Activated CD4-positive, alpha-beta T cell treated with anti-CD3 and anti-CD28 coated beads, Interleukin-2, amount 10 ng/mL, durations not matched to agents 24 days and 14 days (primary cell): ENCODE measurements around the gene PANK3. TPM values are rescaled to one million over a fixed set of nuclear protein-coding genes. Genes with fewer than 3 reads are reported as not detected.

Source experiments
- DNase-seq: peaks from one replicate; pipeline ENCODE4 v3.0.0; 2022
- H3K27ac Mint-ChIP-seq: one replicate; pipeline ENCODE4 v1.8.0; 2022; ENCODE audit warnings: mild to moderate bottlenecking, mixed read lengths
- H3K27me3 Mint-ChIP-seq: one replicate; pipeline ENCODE4 v1.8.0; 2022; ENCODE audit warnings: mixed read lengths
- H3K36me3 Mint-ChIP-seq: one replicate; pipeline ENCODE4 v1.8.0; 2022; ENCODE audit warnings: low read depth, mild to moderate bottlenecking, mixed read lengths
- H3K4me1 Mint-ChIP-seq: one replicate; pipeline ENCODE4 v1.8.0; 2021; ENCODE audit warnings: mixed read lengths
- H3K4me3 Mint-ChIP-seq: one replicate; pipeline ENCODE4 v1.8.0; 2022; ENCODE audit warnings: mild to moderate bottlenecking, moderate library complexity, mixed read lengths
- H3K9me3 Mint-ChIP-seq: one replicate; pipeline ENCODE4 v1.8.0; 2021; ENCODE audit warnings: mixed read lengths
- intact Hi-C: fragments of 100-400 bp; cut with micrococcal nuclease; formaldehyde crosslinking; loops from one replicate; pipeline ENCODE4 v1.15.1; 2023
- total RNA-seq: library from RNA; stranded (reverse); gene quantifications from 2 replicates; pipeline ENCODE4 v1.2.3, GENCODE V29; 2022

The PANK3 gene
- total RNA-seq, 1 donor from 2014 or later: 81.2 TPM

DNA sequence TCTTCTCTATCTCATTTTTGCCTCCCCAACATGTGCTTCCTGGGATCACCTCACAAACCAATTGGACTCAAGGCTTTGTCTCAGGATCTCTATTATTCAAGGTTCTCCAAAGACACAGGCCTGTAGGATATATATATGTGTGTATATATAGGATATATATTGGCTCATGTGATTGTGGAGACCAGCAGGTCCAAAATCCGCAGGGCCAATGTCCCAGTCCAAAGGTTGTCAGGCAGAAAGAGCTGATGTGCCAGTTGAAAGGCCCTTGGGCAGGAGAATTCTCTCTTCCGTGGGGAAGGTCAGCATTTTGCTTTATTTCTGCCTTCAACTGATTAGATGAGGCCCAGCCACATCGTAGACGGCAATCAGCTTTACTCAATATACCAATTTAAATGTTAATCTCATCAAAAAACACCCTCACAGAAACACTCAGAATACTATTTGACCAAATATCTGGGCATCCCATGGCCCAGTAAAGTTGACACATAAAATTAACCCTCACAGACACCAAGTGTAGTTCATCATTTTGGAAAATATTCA is 51.3 kb downstream of the PANK3 start:
- H3K4me3 Mint-ChIP-seq: no peak overlapping the region
- peaks cover 9% of the 10 kb centered on the region for H3K9me3 Mint-ChIP-seq
- H3K27me3 Mint-ChIP-seq: peaks cover 24% of the 10 kb centered on the region
- no peak overlapping the region for H3K27ac Mint-ChIP-seq
- no peak for DNase-seq
- intact Hi-C loops: no loop called here
- H3K36me3 Mint-ChIP-seq: peaks cover 9% of the 10 kb centered on the region
- H3K4me1 Mint-ChIP-seq: peaks cover 6% of the 10 kb centered on the region

DNA sequence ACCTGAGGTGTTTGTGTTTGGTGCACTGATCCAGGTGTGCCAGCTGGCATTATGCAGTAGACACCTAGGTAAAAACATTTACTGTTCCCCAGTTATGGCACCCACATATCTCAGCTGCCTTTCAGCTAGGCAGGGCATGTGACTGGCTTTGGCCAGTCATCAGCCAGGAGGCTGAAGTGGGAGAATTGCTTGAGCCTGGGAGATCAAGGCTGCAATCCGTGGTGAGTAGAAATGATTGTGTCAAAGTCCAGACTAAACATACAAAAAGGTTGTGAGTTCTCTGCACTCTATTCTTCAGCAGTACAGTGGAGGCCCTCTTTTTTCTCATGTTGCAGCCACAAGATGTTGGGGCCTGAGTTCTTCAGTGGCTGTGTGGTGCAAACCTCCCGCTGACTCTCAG is 53.3 kb downstream of the PANK3 start:
- H3K4me3 Mint-ChIP-seq: no peak overlapping the region
- DNase-seq: no peak
- H3K9me3 Mint-ChIP-seq: peaks cover 9% of the 10 kb centered on the region
- H3K36me3 Mint-ChIP-seq: peaks cover 12% of the 10 kb centered on the region
- no peak overlapping the region for H3K27ac Mint-ChIP-seq
- peaks cover 24% of the 10 kb centered on the region for H3K27me3 Mint-ChIP-seq
- peaks cover 6% of the 10 kb centered on the region for H3K4me1 Mint-ChIP-seq
- intact Hi-C loops: no loop called here

DNA sequence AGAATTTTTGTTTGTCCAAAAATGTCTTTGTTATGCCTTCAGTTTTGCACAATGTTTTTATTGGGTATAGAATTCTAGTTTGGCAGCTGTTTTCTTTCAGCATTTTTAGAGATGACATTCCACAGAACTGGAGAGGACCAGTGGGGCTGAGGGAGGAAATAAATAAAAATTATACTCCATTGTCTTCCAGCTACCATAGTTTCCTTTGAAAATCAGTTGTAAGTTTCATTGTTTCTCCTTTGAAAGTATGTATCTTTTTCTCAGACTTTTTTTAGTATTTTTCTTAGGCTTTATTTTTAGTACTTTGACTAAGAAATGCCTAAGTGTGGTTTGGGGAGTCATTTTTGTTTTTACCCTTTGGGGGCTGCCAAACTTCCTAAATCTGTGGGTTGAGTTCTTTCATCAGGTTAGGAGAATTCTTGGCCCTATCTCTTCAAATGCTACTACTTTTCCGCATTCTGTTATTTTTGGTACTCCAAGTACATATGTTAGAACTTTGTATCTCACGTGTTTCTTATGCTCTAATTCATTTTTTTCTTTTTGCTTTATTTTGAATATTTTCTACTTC is 65.2 kb downstream of the PANK3 start:
- H3K27me3 Mint-ChIP-seq: no peaks in the 10 kb centered on the region
- no peak for DNase-seq
- intact Hi-C loops: loop anchor here (5.0 kb wide), 1 partner anchor 1558 kb away; no protein-coding TSS in a partner anchor
- H3K27ac Mint-ChIP-seq: no peak overlapping the region
- H3K9me3 Mint-ChIP-seq: peaks cover 19% of the 10 kb centered on the region
- no peak overlapping the region for H3K4me3 Mint-ChIP-seq
- peaks cover 87% of the 10 kb centered on the region for H3K36me3 Mint-ChIP-seq
- H3K4me1 Mint-ChIP-seq: no peaks in the 10 kb centered on the region

DNA sequence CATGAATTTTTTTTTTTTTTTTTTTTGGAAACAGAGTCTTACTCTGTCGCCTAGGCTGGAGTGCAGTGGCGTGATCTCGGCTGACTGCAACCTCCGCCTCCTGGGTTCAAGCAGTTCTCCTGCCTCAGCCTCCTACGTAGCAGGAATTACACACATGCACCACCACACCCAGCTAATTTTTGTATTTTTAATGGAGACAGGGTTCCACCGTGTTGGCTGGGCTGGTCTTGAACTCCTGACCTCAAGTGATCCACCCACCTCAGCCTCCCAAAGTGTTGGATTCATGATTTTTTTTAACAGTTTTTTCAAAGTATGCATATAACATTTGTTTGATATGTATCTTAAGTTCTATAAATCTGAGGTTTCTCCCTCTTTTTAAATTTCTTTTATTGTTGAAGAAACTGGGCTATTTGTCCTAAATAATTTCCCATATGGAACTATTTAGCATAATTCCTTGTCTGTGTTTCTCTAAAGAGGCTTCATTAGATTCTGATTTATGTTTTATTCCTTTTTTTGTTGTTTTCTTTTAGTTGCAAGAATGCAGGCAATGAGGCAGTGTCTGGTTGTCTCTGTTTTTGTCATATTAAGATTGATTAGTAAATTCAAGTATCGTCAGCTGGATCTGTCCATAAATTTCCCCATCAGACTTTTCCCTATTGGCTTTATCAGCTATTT is 76.5 kb downstream of the PANK3 start:
- H3K36me3 Mint-ChIP-seq: peaks cover 52% of the 10 kb centered on the region
- H3K27me3 Mint-ChIP-seq: no peaks in the 10 kb centered on the region
- no peak overlapping the region for H3K27ac Mint-ChIP-seq
- no peak for DNase-seq
- no peak overlapping the region for H3K4me3 Mint-ChIP-seq
- H3K9me3 Mint-ChIP-seq: no peaks in the 10 kb centered on the region
- intact Hi-C loops: no loop called here
- H3K4me1 Mint-ChIP-seq: no peaks in the 10 kb centered on the region

Other genes with a start within 250 kb of the PANK3 start
- 140 and 143 TPM in 2 replicates for gene RARS1, start 92.9 kb downstream of the PANK3 start, total RNA-seq
- gene FBLL1, start 50.1 kb downstream of the PANK3 start, total RNA-seq: not detected in 2 replicates